GM12878 (cell line): ENCODE data around the gene CD151. TPM values are rescaled to one million over a fixed set of nuclear protein-coding genes. Genes with fewer than 3 reads are reported as not detected.

Source experiments
- ATAC-seq: fragments of 200-7000 bp; cut with Tn5 transposase; 3 replicates; pipeline ENCODE4 v1.9.1; 2020; ENCODE audit warnings: mild to moderate bottlenecking, moderate library complexity
- BruUV-seq: library from RNA; stranded (reverse); fragments of 400-500 nt; replicated peaks from 2 replicates; lab custom pipeline; 2021; lab: Mats Ljungman, UMichigan
- CTCF ChIA-PET: fragments of 300-600 bp; sonication (Branson Sonifier 250); formaldehyde crosslinking; extraction: SDS; loops from one replicate; lab custom pipeline; 2021; ENCODE audit warnings: inconsistent platforms; lab: Yijun Ruan, JAX
- POLR2A ChIA-PET: fragments of 350-600 bp; formaldehyde crosslinking; extraction: SDS; loops from one replicate; lab custom pipeline; 2021; ENCODE audit warnings: inconsistent platforms; lab: Charles Lee
- RAD21 ChIA-PET: fragments of 300-600 bp; sonication (Branson Sonifier 250); formaldehyde crosslinking; loops from one replicate; lab custom pipeline; 2023; ENCODE audit warnings: antibody characterized with exemption; ENCODE audit not compliant: unreplicated experiment; lab: Charles Lee
- SMC1A ChIA-PET: fragments of 300-600 bp; sonication (Branson Sonifier 250); formaldehyde crosslinking; loops from one replicate; lab custom pipeline; 2023; ENCODE audit not compliant: unreplicated experiment, uncharacterized antibody; lab: Charles Lee
- DNase-seq: peaks from one replicate; pipeline ENCODE4 v3.0.0-alpha.2; 2011; ENCODE audit warnings: low read depth, low spot score
- FAIRE-seq: peaks from 3 replicates; lab custom pipeline; 2011; peaks lifted over from hg19 to GRCh38; lab: Jason Lieb, UNC
- H2AFZ ChIP-seq: 2 replicates; pipeline ENCODE4 v1.6.0; 2011; ENCODE audit warnings: low read depth, low read length, control low read depth; ENCODE audit not compliant: control insufficient read depth
- H3K27ac ChIP-seq: 2 replicates; pipeline ENCODE4 v1.5.1; 2011; ENCODE audit warnings: control low read depth; ENCODE audit not compliant: control insufficient read depth, insufficient read depth
- H3K27me3 ChIP-seq, 2 experiments: replicated peaks in 1 of 2; 2 replicates each; pipeline versions ENCODE4 v1.6.0 to v1.6.1; 2011; ENCODE audit warnings: low read length in 1 of 2; ENCODE audit not compliant: control insufficient read depth in 2 of 2, insufficient read depth in 2 of 2
- H3K36me3 ChIP-seq, 2 experiments: 2 replicates each; pipeline ENCODE4 v1.5.1; 2011; ENCODE audit warnings: low read length in 1 of 2; ENCODE audit not compliant: control insufficient read depth in 2 of 2, insufficient read depth in 2 of 2
- H3K4me1 ChIP-seq: 2 replicates; pipeline ENCODE4 v1.6.1; 2011; ENCODE audit warnings: mild to moderate bottlenecking, low read length, moderate library complexity, mixed read lengths; ENCODE audit not compliant: control insufficient read depth, insufficient read depth
- H3K4me2 ChIP-seq: 2 replicates; pipeline ENCODE4 v1.6.0; 2011; ENCODE audit warnings: control low read depth; ENCODE audit not compliant: control insufficient read depth, insufficient read depth
- H3K4me3 ChIP-seq: fragments of 200-600 bp; sonication (generic); 2 replicates; pipeline ENCODE4 v1.5.1; 2016
- H3K79me2 ChIP-seq: 2 replicates; pipeline ENCODE4 v1.6.0; 2011; ENCODE audit warnings: low read length; ENCODE audit not compliant: control insufficient read depth, insufficient read depth
- H3K9ac ChIP-seq: 2 replicates; pipeline ENCODE4 v1.8.0; 2011; ENCODE audit warnings: low read length, control low read depth, mixed read lengths; ENCODE audit not compliant: control insufficient read depth, insufficient read depth
- H3K9me3 ChIP-seq: replicated peaks from 3 replicates; pipeline ENCODE4 v1.5.1; 2011; ENCODE audit warnings: mild to moderate bottlenecking, low read length; ENCODE audit not compliant: control insufficient read depth, insufficient read depth
- H4K20me1 ChIP-seq: 2 replicates; pipeline ENCODE4 v1.6.0; 2011; ENCODE audit not compliant: control insufficient read depth, insufficient read depth
- ASH2L ChIP-seq: fragments of 300-600, 200-600 bp; sonication (generic); IDR thresholded peaks from 2 replicates; pipeline ENCODE4 v1.6.1; 2017; ENCODE audit warnings: low read depth, mild to moderate bottlenecking, borderline replicate concordance
- ATF2 ChIP-seq: IDR thresholded peaks from 2 replicates; pipeline ENCODE4 v1.6.1; 2012; ENCODE audit warnings: low read length, inconsistent platforms
- IKZF2 ChIP-seq, 2 experiments: fragments of 450-650 bp; IDR thresholded peaks; 2 replicates each; pipeline ENCODE4 v1.6.1; 2017; ENCODE audit warnings: mild to moderate bottlenecking in 2 of 2, moderate library complexity in 2 of 2
- SP1 ChIP-seq: IDR thresholded peaks from one replicate; pipeline ENCODE4 v1.6.1; 2011; ENCODE audit warnings: low read depth, low read length
- ZNF24 ChIP-seq: fragments of 450-650 bp; IDR thresholded peaks from 2 replicates; pipeline ENCODE4 v1.6.1; 2017; ENCODE audit warnings: antibody characterized with exemption, mild to moderate bottlenecking
- WGBS: methylation state at CpG from one replicate; pipeline ENCODE4 v1.1.6; 2016; ENCODE audit warnings: low lambda C conversion rate; ENCODE audit not compliant: insufficient replicate concordance, insufficient coverage; ENCODE audit errors: missing lambda C conversion rate; 5-methylcytosine and 5-hydroxymethylcytosine counted together
- in situ Hi-C: fragments of 300-500 bp; cut with MboI; formaldehyde crosslinking; loops from 9 replicates; pipeline ENCODE4 v1.14.3; 2018; ENCODE audit warnings: mixed read lengths
- intact Hi-C: fragments of 100-400 bp; cut with micrococcal nuclease; formaldehyde crosslinking; loops from one replicate; pipeline ENCODE4 v1.14.2; 2022; ENCODE audit not compliant: unreplicated experiment
- polyA plus RNA-seq, 11 experiments: library from polyadenylated mRNA; depleted of rRNA in 4 of 11; unstranded in 6 of 11; stranded (reverse) in 5 of 11; fragments of >200 nt; fragmentation: Nextera tagmentation in 4 of 11; fragmentation: Illumina TruSeq in 1 of 11; extraction: Ambion mirVana in 4 of 11; extraction: Trizol in 1 of 11; gene quantifications; 1 replicate in 1 of 11; 2 replicates in 10 of 11; pipeline versions ENCODE4 v1.2.1 to v1.2.3, GENCODE V29; 2011 to 2016; ENCODE audit warnings: inconsistent platforms in 2 of 11, missing spikeins in 2 of 11, low read depth in 1 of 11
- total RNA-seq, 4 experiments: library from RNA; depleted of rRNA in 3 of 4; stranded (reverse); fragments of >200 nt in 3 of 4; fragmentation: Illumina TruSeq in 1 of 4; extraction: Trizol in 1 of 4; gene quantifications; 2 replicates each; pipeline versions ENCODE4 v1.2.1 to v1.2.3, GENCODE V29; 2013 to 2021

The CD151 gene
- total and polyA plus RNA-seq, 10 of the 15 experiments (the other 5 are each of a cell fraction or from before 2014, with no cell fraction given), result 0.52 to 41.7 (median 14.7) TPM

- FAIRE-seq (no peak), DNase-seq (no peak), ATAC-seq (peak; percentile 38)
- intact Hi-C loops (no loop called here), in situ Hi-C loops (no loop called here)
- Histone ChIP-seq H3K36me3 (no peaks in the 10 kb centered on the region; a peak in 2 of 4 replicates), H3K9me3 (no peaks in the 10 kb centered on the region), H3K9ac (peak within 1 kb of the TSS; percentile 77), H3K4me1 (peaks cover 36% of the 10 kb centered on the region), H3K27ac (peak within 1 kb of the TSS; percentile 75), H3K4me2 (peak within 1 kb of the TSS; percentile 100), H3K79me2 (no peaks in the 10 kb centered on the region), H3K4me3 (peak within 1 kb of the TSS; percentile 93), H2AFZ (peak within 1 kb of the TSS; percentile 73), H3K27me3 (no peaks in the 10 kb centered on the region; a peak in 3 of 4 replicates), H4K20me1 (no peaks in the 10 kb centered on the region)
- 20% methylated on average over 5 of the region's 5 CpGs for whole genome bisulfite sequencing
- SMC1A ChIA-PET, result interaction anchor here (0.5 kb wide), 1 partner anchor 176 kb away, joined by 3 read pairs; no protein-coding TSS in a partner anchor
- no TSS peak for BruUV-seq
- no peak for TF ChIP-seq ATF2
- no peak for TF ChIP-seq SP1
- no peak for TF ChIP-seq ASH2L
- no peak; a peak in 1 of 4 replicates for TF ChIP-seq IKZF2 (IDR thresholded peaks at IDR 0.05)
- TF ChIP-seq ZNF24, result no peak
- POLR2A ChIA-PET, result interaction anchor here (1.2 to 5.2 kb wide), 4 partner anchors 9 to 18 kb away, joined by 3 to 33 read pairs (median 12); partner anchors contain the start of genes PNPLA2, POLR2L, RPLP2 and TSPAN4
- RAD21 ChIA-PET, result no interaction called here
- CTCF ChIA-PET, result no interaction called here
These were observed 4.9 kb upstream of the CD151 start, which contains the start of gene CRACR2B for GRCh38 chr11:827897-828192. CRACR2B (plus strand) TSS chr11:827919; CDS start chr11:828608, 689 bp downstream.
